GM18867 (cell line): ENCODE results near the gene PCDHB15.
"Not testable (repeated sequence)": the region's sequence is repeated elsewhere in the genome, so short reads cannot be mapped to it uniquely, and the experiment has no call there.

Source experiments
- ATAC-seq: cut with Tn5 transposase; IDR thresholded peaks from one replicate; pipeline ENCODE4 v1.9.1; 2021; ENCODE audit warnings: mild to moderate bottlenecking, moderate library complexity; ENCODE audit not compliant: unreplicated experiment

The PCDHB15 gene

DNA sequence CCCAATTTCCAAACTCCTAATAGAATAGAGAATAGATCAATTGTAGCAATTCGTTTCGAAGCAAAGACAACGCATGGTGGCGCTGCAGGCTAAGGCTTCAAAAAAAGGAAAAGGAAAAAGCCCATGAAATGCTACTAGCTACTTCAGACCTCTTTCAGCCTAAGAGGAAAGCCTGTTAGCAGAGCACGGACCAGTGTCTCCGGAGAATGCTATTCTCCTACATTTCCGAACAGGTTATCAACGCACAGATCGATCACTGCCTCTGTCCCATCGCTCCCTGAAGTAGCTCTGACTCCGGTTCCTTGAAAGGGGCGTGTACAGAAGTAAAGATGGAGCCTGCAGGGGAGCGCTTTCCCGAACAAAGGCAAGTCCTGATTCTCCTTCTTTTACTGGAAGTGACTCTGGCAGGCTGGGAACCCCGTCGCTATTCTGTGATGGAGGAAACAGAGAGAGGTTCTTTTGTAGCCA lies at the start of gene PCDHB15:
Gene PCDHB15, plus strand, starts transcription at position 146 of the 468 bp plus-strand sequence. Its CDS starts 184 bp downstream, at position 330.
- no peak for ATAC-seq

DNA sequence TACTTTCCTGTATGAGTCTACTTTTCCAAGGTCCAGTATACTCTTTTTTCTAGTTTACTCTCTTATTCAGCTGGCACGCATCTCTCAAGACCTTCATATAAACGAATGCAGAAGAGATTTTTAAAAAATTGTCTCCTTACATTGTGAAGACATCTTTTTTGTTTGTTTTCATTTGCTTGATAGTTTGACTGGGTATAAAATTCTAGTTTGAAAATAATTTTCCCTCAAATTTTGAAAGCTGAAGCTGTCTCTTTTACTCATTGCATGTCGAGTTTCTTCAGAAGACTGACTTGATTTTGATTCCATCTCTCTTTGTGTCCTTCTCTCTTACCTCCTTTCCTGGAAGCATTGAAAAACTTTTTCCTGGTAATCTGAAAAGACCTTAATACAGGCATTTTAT lies 48.8 kb upstream of the PCDHB15 start:
- ATAC-seq = no peak

DNA sequence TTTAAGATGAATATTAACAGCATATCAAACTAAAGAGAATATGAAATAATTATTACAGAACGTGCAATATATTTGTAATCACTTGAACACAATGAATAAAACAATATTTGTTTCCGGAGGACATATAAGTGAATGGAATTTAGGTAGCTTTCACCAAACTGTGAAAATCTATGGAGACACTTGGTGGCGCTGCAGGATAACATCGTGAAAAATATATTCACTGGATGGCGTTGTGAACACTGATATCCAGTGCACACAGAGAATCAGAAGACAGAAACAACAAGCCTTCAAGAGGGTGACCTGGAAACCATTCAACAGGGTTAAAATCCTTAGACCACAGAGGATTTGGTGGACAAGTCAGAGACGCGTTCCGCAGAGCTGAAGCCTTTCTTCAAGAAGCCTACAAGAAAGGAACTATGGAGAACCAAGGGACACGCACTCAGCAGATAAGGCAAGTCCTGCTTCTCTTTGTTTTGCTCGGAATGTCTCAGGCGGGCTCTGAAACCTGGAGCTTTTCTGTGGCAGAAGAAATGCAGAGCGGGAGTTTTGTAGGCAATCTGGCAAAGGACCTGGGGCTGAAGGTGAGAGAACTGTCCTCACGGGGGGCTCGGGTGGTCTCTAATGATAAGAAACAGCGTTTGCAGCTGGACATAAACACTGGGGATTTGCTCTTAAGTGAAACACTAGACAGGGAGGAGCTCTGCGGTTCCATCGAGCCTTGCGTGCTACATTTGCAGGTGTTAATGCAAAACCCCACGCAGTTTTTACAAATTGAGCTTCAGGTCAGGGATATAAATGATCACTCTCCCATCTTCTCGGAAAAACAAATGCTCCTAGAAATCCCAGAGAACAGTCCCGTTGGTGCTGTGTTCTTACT lies 45.6 kb upstream of the PCDHB15 start, which contains the start of gene PCDHB11:
Gene PCDHB11, plus strand, starts transcription at position 269 of the 877 bp plus-strand sequence. Its CDS starts 148 bp downstream, at position 417.
- ATAC-seq = no peak

DNA sequence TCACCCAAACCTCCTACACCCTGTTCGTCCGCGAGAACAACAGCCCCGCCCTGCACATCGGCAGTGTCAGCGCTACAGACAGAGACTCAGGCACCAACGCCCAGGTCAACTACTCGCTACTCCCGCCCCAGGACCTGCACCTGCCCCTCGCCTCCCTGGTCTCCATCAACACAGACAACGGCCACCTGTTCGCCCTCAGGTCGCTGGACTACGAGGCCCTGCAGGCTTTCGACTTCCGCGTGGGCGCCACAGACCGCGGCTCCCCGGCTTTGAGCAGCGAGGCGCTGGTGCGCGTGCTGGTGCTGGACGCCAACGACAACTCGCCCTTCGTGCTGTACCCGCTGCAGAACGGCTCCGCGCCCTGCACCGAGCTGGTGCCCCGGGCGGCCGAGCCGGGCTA lies 44.1 kb upstream of the PCDHB15 start:
- ATAC-seq = not testable (repeated sequence)

DNA sequence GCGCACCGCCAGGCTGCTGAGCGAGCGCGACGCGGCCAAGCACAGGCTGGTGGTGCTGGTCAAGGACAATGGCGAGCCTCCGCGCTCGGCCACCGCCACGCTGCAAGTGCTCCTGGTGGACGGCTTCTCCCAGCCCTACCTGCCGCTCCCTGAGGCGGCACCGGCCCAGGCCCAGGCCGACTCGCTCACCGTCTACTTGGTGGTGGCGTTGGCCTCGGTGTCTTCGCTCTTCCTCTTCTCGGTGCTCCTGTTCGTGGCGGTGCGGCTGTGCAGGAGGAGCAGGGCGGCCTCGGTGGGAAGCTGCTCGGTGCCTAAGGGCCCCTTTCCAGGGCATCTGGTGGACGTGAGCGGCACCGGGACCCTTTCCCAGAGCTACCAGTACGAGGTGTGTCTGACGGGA lies 43.5 kb upstream of the PCDHB15 start:
- ATAC-seq = not testable (repeated sequence)

DNA sequence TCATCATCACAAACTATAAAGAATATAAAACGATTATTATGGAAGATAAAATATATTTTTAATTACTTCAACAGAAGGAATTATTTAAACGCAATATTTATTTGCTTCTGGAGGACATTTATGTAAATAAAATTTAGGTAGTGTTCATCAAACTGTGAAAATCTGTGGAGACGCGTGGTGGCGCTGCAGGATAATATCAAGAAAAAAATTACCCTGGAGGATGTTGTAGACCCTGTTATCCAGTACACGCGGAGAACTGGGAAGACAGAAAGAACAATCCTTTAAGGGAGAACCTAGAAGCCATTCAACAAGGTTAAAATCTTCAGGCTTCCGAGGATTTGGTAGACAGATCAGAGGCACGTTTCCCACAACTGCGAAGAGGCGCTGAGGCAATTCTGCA lies 36.7 kb upstream of the PCDHB15 start, which contains the start of gene PCDHB12:
Gene PCDHB12, plus strand, starts transcription at position 242 of the 400 bp plus-strand sequence. CDS start 189 bp downstream, outside the sequence.
- no peak for ATAC-seq

DNA sequence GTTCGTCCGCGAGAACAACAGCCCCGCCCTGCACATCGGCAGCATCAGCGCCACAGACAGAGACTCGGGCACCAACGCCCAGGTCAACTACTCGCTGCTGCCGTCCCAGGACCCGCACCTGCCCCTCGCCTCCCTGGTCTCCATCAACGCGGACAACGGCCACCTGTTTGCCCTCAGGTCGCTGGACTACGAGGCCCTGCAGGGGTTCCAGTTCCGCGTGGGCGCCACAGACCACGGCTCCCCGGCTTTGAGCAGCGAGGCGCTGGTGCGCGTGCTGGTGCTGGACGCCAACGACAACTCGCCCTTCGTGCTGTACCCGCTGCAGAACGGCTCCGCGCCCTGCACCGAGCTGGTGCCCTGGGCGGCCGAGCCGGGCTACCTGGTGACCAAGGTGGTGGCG lies 34.9 kb upstream of the PCDHB15 start:
- not testable (repeated sequence) for ATAC-seq

DNA sequence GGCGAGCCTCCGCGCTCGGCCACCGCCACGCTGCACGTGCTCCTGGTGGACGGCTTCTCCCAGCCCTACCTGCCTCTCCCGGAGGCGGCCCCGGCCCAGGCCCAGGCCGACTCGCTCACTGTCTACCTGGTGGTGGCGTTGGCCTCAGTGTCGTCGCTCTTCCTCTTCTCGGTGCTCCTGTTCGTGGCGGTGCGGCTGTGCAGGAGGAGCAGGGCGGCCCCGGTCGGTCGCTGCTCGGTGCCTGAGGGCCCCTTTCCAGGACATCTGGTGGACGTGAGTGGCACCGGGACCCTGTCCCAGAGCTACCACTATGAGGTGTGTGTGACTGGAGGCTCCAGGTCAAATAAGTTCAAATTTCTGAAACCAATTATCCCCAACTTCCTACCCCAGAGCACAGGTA lies 34.3 kb upstream of the PCDHB15 start:
- ATAC-seq = not testable (repeated sequence)

DNA sequence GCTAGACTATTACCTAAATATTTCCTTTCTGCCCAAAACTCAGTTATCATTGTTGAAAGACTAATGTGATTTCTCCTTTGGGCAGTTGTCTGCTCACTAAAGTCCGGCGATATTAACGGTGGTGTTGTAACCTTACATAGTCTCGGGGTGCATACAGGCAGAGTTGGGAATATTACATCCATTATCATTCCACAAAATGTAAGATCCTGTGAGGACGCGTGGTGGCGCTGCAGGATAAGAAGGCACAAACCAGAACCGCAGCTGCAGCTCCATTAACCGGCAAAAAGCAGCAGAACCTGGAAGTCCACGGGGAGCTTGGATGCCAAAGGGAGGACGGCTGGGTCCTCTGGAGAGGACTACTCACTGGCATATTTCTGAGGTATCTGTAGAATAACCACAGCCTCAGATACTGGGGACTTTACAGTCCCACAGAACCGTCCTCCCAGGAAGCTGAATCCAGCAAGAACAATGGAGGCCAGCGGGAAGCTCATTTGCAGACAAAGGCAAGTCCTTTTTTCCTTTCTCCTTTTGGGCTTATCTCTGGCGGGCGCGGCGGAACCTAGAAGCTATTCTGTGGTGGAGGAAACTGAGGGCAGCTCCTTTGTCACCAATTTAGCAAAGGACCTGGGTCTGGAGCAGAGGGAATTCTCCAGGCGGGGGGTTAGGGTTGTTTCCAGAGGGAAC lies 31.4 kb upstream of the PCDHB15 start, which contains the start of gene PCDHB13:
Gene PCDHB13, plus strand, starts transcription at position 264 of the 684 bp plus-strand sequence. Its CDS starts 205 bp downstream, at position 469.
- not testable (repeated sequence) for ATAC-seq

DNA sequence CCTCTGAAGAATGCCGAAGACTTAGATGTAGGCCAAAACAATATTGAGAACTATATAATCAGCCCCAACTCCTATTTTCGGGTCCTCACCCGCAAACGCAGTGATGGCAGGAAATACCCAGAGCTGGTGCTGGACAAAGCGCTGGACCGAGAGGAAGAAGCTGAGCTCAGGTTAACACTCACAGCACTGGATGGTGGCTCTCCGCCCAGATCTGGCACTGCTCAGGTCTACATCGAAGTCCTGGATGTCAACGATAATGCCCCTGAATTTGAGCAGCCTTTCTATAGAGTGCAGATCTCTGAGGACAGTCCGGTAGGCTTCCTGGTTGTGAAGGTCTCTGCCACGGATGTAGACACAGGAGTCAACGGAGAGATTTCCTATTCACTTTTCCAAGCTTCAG lies 30.6 kb upstream of the PCDHB15 start:
- ATAC-seq = not testable (repeated sequence)

DNA sequence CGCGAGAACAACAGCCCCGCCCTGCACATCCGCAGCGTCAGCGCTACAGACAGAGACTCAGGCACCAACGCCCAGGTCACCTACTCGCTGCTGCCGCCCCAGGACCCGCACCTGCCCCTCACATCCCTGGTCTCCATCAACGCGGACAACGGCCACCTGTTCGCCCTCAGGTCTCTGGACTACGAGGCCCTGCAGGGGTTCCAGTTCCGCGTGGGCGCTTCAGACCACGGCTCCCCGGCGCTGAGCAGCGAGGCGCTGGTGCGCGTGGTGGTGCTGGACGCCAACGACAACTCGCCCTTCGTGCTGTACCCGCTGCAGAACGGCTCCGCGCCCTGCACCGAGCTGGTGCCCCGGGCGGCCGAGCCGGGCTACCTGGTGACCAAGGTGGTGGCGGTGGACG lies 29.7 kb upstream of the PCDHB15 start:
- ATAC-seq = not testable (repeated sequence)

DNA sequence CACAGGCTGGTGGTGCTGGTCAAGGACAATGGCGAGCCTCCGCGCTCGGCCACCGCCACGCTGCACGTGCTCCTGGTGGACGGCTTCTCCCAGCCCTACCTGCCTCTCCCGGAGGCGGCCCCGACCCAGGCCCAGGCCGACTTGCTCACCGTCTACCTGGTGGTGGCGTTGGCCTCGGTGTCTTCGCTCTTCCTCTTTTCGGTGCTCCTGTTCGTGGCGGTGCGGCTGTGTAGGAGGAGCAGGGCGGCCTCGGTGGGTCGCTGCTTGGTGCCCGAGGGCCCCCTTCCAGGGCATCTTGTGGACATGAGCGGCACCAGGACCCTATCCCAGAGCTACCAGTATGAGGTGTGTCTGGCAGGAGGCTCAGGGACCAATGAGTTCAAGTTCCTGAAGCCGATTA lies 29.2 kb upstream of the PCDHB15 start:
- ATAC-seq = not testable (repeated sequence)

DNA sequence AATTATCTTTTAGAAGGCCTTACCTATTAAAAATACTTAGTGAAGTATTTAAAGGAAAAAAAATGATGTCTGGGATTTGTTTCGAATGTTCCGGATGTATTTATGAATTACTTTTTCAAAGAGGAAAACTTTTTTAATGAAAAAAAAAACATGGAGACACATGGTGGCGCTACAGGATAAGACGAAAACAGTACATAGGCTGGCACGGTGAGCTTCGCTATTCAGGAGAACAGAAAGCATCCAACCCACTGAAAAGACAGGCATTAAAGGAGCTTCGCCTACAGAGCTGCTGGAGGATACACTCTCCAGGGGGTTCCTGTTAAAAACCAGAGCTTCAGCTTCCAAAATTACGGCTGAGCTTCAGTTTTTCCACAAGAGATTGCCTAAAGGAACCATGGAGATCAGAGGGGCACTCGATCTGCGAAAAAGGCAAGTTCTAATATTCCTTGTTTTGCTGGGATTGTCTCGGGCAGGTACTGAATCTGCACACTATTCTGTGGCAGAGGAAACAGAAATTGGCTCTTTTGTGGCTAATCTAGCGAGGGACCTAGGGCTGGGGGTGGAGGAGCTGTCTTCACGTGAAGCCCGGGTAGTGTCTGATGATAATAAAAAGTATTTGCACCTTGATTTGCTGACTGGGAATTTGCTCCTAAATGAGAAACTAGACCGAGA lies 21.9 kb upstream of the PCDHB15 start, which contains the start of gene PCDHB14:
Gene PCDHB14, plus strand, starts transcription at position 232 of the 672 bp plus-strand sequence. Its CDS starts 163 bp downstream, at position 395.
- no peak for ATAC-seq

DNA sequence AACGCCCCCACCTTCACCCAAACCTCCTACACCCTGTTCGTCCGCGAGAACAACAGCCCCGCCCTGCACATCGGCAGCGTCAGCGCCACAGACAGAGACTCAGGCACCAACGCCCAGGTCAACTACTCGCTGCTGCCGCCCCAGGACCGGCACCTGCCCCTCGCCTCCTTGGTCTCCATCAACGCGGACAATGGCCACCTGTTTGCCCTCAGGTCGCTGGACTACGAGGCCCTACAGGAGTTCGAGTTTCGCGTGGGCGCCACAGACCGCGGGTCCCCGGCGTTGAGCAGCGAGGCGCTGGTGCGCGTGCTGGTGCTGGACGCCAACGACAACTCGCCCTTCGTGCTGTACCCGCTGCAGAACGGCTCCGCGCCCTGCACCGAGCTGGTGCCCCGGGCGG lies 20.4 kb upstream of the PCDHB15 start:
- ATAC-seq = not testable (repeated sequence)

DNA sequence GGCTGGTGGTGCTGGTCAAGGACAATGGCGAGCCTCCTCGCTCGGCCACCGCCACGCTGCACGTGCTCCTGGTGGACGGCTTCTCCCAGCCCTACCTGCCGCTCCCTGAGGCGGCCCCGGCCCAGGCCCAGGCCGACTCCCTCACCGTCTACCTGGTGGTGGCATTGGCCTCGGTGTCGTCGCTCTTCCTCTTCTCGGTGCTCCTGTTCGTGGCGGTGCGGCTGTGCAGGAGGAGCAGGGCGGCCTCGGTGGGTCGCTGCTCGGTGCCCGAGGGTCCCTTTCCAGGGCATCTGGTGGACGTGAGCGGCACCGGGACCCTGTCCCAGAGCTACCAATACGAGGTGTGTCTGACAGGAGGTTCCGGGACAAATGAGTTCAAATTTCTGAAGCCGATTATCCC lies 19.8 kb upstream of the PCDHB15 start:
- ATAC-seq = not testable (repeated sequence)

DNA sequence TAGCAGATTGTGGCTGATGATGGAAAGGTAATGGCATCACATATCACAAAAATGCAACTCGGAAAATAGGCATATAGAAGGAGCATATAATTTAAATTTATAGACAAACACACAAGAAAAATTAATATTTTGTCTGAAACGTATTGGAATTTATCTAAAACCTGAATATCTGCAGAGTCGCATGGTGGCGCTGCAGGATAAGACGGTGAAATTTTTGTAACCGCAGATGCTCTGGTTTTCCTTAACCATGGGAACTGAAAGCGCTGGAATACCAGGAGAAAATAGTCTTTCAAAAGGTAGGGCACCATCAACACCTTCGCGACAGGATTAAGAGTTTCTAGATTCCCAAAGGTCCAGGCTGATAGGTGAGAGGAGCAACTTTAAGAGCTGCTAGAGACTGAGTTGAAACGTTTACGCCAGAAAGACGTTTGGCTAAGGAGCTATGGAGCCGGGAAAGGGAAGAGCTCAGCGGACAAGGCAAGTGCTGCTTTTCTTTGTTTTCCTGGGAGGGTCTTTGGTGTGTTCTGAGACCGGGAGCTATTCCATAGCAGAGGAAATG lies 11.0 kb upstream of the PCDHB15 start:
- no peak for ATAC-seq

DNA sequence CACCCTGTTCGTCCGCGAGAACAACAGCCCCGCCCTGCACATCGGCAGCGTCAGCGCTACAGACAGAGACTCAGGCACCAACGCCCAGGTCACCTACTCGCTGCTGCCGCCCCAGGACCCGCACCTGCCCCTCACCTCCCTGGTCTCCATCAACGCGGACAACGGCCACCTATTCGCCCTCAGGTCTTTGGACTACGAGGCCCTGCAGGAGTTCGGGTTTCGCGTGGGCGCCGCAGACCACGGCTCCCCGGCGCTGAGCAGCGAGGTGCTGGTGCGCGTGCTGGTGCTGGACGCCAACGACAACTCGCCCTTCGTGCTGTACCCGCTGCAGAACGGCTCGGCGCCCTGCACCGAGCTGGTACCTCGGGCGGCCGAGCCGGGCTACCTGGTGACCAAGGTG lies 9.3 kb upstream of the PCDHB15 start:
- not testable (repeated sequence) for ATAC-seq

DNA sequence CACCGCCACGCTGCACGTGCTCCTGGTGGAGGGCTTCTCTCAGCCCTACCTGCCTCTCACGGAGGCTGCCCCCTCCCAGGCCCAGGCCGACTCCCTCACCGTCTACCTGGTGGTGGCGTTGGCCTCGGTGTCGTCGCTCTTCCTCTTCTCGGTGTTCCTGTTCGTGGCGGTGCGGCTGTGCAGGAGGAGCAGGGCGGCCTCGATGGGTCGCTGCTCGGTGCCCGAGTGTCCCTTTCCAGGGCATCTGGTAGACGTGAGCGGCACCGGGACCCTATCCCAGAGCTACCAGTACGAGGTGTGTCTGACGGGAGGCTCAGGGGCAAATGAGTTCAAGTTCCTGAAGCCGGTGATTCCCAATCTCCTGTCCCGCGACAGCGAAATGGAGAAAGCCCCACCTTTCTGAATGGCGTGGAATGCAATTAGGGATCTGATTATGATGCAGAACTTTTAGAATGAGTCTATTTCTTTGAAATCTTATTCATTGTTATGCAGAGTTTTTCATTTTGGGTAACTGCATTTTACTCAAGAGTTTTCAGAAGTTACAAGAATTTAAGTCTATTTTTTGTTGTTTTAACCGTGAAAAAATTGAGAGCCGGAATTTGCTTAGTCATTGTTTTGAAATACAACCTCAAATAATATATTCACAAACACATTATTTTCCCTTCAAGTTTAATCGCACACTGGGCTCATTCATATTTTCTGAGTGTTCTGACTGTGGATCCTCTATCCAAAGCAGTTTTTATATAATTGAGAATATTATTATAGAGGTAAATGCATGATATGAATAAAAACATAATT lies 8.5 kb upstream of the PCDHB15 start:
- ATAC-seq = no peak

DNA sequence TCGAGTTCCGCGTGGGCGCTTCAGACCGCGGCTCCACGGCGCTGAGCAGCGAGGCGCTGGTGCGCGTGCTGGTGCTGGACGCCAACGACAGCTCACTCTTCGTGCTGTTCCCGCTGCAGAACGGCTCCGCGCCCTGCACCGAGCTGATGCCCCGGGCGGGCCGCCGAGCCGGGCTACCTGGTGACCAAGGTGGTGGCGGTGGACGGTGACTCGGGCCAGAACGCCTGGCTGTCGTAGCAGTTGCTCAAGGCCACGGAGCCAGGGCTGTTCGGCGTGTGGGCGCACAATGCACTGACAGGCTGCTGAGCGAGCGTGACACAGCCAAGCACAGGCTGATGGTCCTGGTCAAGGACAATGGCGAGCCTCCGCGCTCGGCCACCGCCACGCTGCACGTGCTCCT lies 3.7 kb upstream of the PCDHB15 start:
- ATAC-seq = no peak

DNA sequence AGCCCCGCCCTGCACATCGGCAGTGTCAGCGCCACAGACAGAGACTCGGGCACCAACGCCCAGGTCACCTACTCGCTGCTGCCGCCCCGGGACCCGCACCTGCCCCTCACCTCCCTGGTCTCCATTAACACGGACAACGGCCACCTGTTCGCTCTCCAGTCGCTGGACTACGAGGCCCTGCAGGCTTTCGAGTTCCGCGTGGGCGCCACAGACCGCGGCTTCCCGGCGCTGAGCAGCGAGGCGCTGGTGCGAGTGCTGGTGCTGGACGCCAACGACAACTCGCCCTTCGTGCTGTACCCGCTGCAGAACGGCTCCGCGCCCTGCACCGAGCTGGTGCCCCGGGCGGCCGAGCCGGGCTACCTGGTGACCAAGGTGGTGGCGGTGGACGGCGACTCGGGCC lies 1.8 kb downstream of the PCDHB15 start:
- ATAC-seq = not testable (repeated sequence)
